Fibroblast of lung (primary cell): ENCODE results near the gene HIGD2A. TPM values are rescaled to one million over a fixed set of nuclear protein-coding genes. Genes with fewer than 3 reads are reported as not detected.

Experiments used
- DNase-seq, 2 donors: peaks; one replicate each; pipeline versions ENCODE4 v3.0.0 to v3.0.0-alpha.2; 2010; ENCODE audit warnings: low read depth in 2 of 2
- H2AFZ ChIP-seq: 2 replicates; pipeline ENCODE4 v1.5.1; 2012; ENCODE audit warnings: low read length, control low read depth, inconsistent platforms
- H3K27ac ChIP-seq: 2 replicates; pipeline ENCODE4 v1.5.1; 2011; ENCODE audit warnings: low read length, control low read depth; ENCODE audit not compliant: insufficient read depth
- H3K27me3 ChIP-seq: 2 replicates; pipeline ENCODE4 v1.5.1; 2011; ENCODE audit warnings: mild to moderate bottlenecking, low read length; ENCODE audit not compliant: control insufficient read depth, insufficient read depth
- H3K36me3 ChIP-seq: 2 replicates; pipeline ENCODE4 v1.5.1; 2011; ENCODE audit warnings: low read length; ENCODE audit not compliant: control insufficient read depth, insufficient read depth
- H3K4me1 ChIP-seq: 2 replicates; pipeline ENCODE4 v1.5.1; 2011; ENCODE audit warnings: low read length; ENCODE audit not compliant: control insufficient read depth, insufficient read depth; ENCODE audit errors: extremely low read depth
- H3K4me2 ChIP-seq: 2 replicates; pipeline ENCODE4 v1.5.1; 2011; ENCODE audit warnings: low read length, control low read depth; ENCODE audit not compliant: insufficient read depth; ENCODE audit errors: extremely low read depth
- H3K4me3 ChIP-seq, 4 experiments: fragments of 200-600 bp in 1 of 4; sonication (generic) in 1 of 4; replicated peaks in 1 of 4; 2 replicates each; pipeline ENCODE4 v1.5.1; 2011 to 2016; ENCODE audit warnings: low read length in 4 of 4, low read depth in 3 of 4, mild to moderate bottlenecking in 3 of 4, control low read depth in 2 of 4, inconsistent platforms in 1 of 4, mixed read lengths in 1 of 4; ENCODE audit not compliant: insufficient read depth in 1 of 4; ENCODE audit errors: control extremely low read depth in 1 of 4
- H3K79me2 ChIP-seq: 2 replicates; pipeline ENCODE4 v1.5.1; 2012; ENCODE audit warnings: mild to moderate bottlenecking, low read length, inconsistent platforms; ENCODE audit not compliant: control insufficient read depth, insufficient read depth
- H3K9ac ChIP-seq: 2 replicates; pipeline ENCODE4 v1.5.1; 2011; ENCODE audit warnings: mild to moderate bottlenecking, low read length, control low read depth; ENCODE audit not compliant: insufficient read depth
- H3K9me3 ChIP-seq: 2 replicates; pipeline ENCODE4 v1.5.1; 2012; ENCODE audit warnings: low read depth, low read length; ENCODE audit not compliant: control insufficient read depth, insufficient read depth
- H4K20me1 ChIP-seq: 2 replicates; pipeline ENCODE4 v1.5.1; 2011; ENCODE audit warnings: low read length; ENCODE audit not compliant: control insufficient read depth, insufficient read depth; ENCODE audit errors: extremely low read depth
- CTCF ChIP-seq, 2 donors: IDR thresholded peaks in 1 of 2; conservative IDR thresholded peaks in 1 of 2; 1 replicate in 1 of 2; 2 replicates in 1 of 2; pipeline ENCODE4 v1.5.1; 2011 to 2012; ENCODE audit warnings: low read length in 2 of 2, control low read depth in 1 of 2, inconsistent platforms in 1 of 2, low read depth in 1 of 2, mild to moderate bottlenecking in 1 of 2
- EZH2 ChIP-seq: IDR thresholded peaks from 2 replicates; pipeline ENCODE4 v1.5.1; 2012; ENCODE audit warnings: low read length, control low read depth, mild to moderate bottlenecking; ENCODE audit errors: missing control alignments
- polyA plus RNA-seq, 2 donors: library from polyadenylated mRNA; depleted of rRNA in 1 of 2; stranded (reverse) in 1 of 2; unstranded in 1 of 2; fragments of >200 nt; gene quantifications; 2 replicates each; pipeline ENCODE4 v1.2.1, GENCODE V29; 2011 to 2012; ENCODE audit warnings: missing spikeins in 1 of 2
- total RNA-seq: library from RNA; depleted of rRNA; stranded (reverse); fragments of >200 nt; gene quantifications from 2 replicates; pipeline ENCODE4 v1.2.1, GENCODE V29; 2014

HIGD2A gene
- total and polyA plus RNA-seq, 2 donors (not counting 1 experiment from before 2014, with no cell fraction given), result 54.7 to 77.6 TPM

GRCh38 chr5:176391479-176391878 is 2.9 kb downstream of the HIGD2A start:
- TF ChIP-seq EZH2, result no peak
- TF ChIP-seq CTCF (conservative IDR thresholded peaks at IDR 0.05 in 1 of 2, IDR thresholded peaks at IDR 0.05 in 1 of 2; ENCODE audit: low read depth in 1 of 2, low read length in 2 of 2), result no peak
- DNase-seq, result no peak
- peaks cover 13% of the 10 kb centered on the region for H3K4me1 ChIP-seq
- H4K20me1 ChIP-seq, result no peaks in the 10 kb centered on the region
- H3K27me3 ChIP-seq, result no peaks in the 10 kb centered on the region
- H3K4me2 ChIP-seq, result no peak overlapping the region
- H3K9me3 ChIP-seq, result no peaks in the 10 kb centered on the region
- peaks cover 20% of the 10 kb centered on the region for H3K79me2 ChIP-seq
- peaks cover 10% of the 10 kb centered on the region for H3K36me3 ChIP-seq
- H3K27ac ChIP-seq, result no peak overlapping the region
- H2AFZ ChIP-seq, result no peak overlapping the region
- H3K9ac ChIP-seq, result no peak overlapping the region
- H3K4me3 ChIP-seq, result no peak overlapping the region

GRCh38 chr5:176391999-176392398 is 3.4 kb downstream of the HIGD2A start:
- Histone ChIP-seq H3K4me1 (peaks cover 10% of the 10 kb centered on the region), H3K36me3 (peaks cover 7% of the 10 kb centered on the region), H3K4me2 (no peak overlapping the region), H2AFZ (no peak overlapping the region), H4K20me1 (no peaks in the 10 kb centered on the region), H3K9ac (no peak overlapping the region), H3K4me3 (no peak overlapping the region), H3K79me2 (peaks cover 15% of the 10 kb centered on the region), H3K27ac (no peak overlapping the region), H3K27me3 (no peaks in the 10 kb centered on the region), H3K9me3 (no peaks in the 10 kb centered on the region)
- no peak for TF ChIP-seq EZH2
- no peak for TF ChIP-seq CTCF (conservative IDR thresholded peaks at IDR 0.05 in 1 of 2, IDR thresholded peaks at IDR 0.05 in 1 of 2; ENCODE audit: low read depth in 1 of 2, low read length in 2 of 2)
- DNase-seq, result no peak

GRCh38 chr5:176392526-176392925 is 4.0 kb downstream of the HIGD2A start:
- H3K4me2 ChIP-seq, result no peak overlapping the region
- DNase-seq, result no peak
- H3K9ac ChIP-seq, result no peak overlapping the region
- peaks cover 10% of the 10 kb centered on the region for H3K79me2 ChIP-seq
- H3K27me3 ChIP-seq, result no peaks in the 10 kb centered on the region
- peaks cover 8% of the 10 kb centered on the region for H3K36me3 ChIP-seq
- H3K9me3 ChIP-seq, result no peaks in the 10 kb centered on the region
- TF ChIP-seq CTCF (conservative IDR thresholded peaks at IDR 0.05 in 1 of 2, IDR thresholded peaks at IDR 0.05 in 1 of 2; ENCODE audit: low read depth in 1 of 2, low read length in 2 of 2) (no peak), EZH2 (no peak)
- H3K27ac ChIP-seq, result no peak overlapping the region
- no peak overlapping the region for H2AFZ ChIP-seq
- peaks cover 6% of the 10 kb centered on the region for H3K4me1 ChIP-seq
- H4K20me1 ChIP-seq, result no peaks in the 10 kb centered on the region
- no peak overlapping the region for H3K4me3 ChIP-seq
